CD4-positive, alpha-beta memory T cell (primary cell): ENCODE results near the gene SDF4. TPM values are rescaled to one million over a fixed set of nuclear protein-coding genes. Genes with fewer than 3 reads are reported as not detected.

Experiments used
- CTCF ChIA-PET: fragments of 350-600 bp; sonication (Branson Sonifier 250); formaldehyde crosslinking; loops from one replicate; lab custom pipeline; 2021; ENCODE audit warnings: inconsistent platforms; ENCODE audit not compliant: partially characterized antibody; lab: Charles Lee
- POLR2A ChIA-PET: fragments of 350-600 bp; sonication (Branson Sonifier 250); formaldehyde crosslinking; loops from one replicate; lab custom pipeline; 2021; ENCODE audit not compliant: partially characterized antibody; lab: Charles Lee
- DNase-seq, 5 donors: peaks; one replicate each; pipeline versions ENCODE4 v3.0.0 to v3.0.0-alpha.2; 2020 to 2022; ENCODE audit warnings: mixed read lengths in 1 of 5
- H3K27ac ChIP-seq: one replicate; pipeline ENCODE4 v1.7.0; 2013; ENCODE audit warnings: low read depth, low read length
- H3K27me3 ChIP-seq: 2 replicates; pipeline ENCODE4 v1.7.0; 2013; ENCODE audit warnings: mild to moderate bottlenecking, low read length, moderate library complexity; ENCODE audit not compliant: insufficient read depth
- H3K36me3 ChIP-seq: 2 replicates; pipeline ENCODE4 v1.7.0; 2013; ENCODE audit warnings: mild to moderate bottlenecking, low read length, moderate library complexity; ENCODE audit not compliant: insufficient read depth
- H3K4me1 ChIP-seq: 2 replicates; pipeline ENCODE4 v1.7.0; 2013; ENCODE audit warnings: mild to moderate bottlenecking, low read length, moderate library complexity; ENCODE audit not compliant: insufficient read depth
- H3K4me3 ChIP-seq, 2 donors: one replicate each; pipeline ENCODE4 v1.7.0; 2013; ENCODE audit warnings: low read length in 2 of 2, mild to moderate bottlenecking in 1 of 2
- H3K9me3 ChIP-seq, 2 donors: one replicate each; pipeline ENCODE4 v1.7.0; 2013; ENCODE audit warnings: low read length in 2 of 2, control low read depth in 1 of 2; ENCODE audit not compliant: control insufficient read depth in 1 of 2
- H3K27ac Mint-ChIP-seq, 7 donors: one replicate each; pipeline ENCODE4 v1.8.0; 2020 to 2021; ENCODE audit warnings: mixed read lengths in 7 of 7, mild to moderate bottlenecking in 6 of 7, inconsistent platforms in 3 of 7, moderate library complexity in 3 of 7
- H3K27me3 Mint-ChIP-seq, 2 donors: one replicate each; pipeline ENCODE4 v1.8.0; 2020 to 2021; ENCODE audit warnings: mixed read lengths in 2 of 2
- H3K36me3 Mint-ChIP-seq, 2 donors: one replicate each; pipeline ENCODE4 v1.8.0; 2020 to 2021; ENCODE audit warnings: mixed read lengths in 2 of 2, inconsistent platforms in 1 of 2, mild to moderate bottlenecking in 1 of 2
- H3K4me1 Mint-ChIP-seq, 4 donors: one replicate each; pipeline ENCODE4 v1.8.0; 2020 to 2021; ENCODE audit warnings: mixed read lengths in 4 of 4, mild to moderate bottlenecking in 1 of 4
- H3K4me3 Mint-ChIP-seq, 8 donors: one replicate each; pipeline ENCODE4 v1.8.0; 2020 to 2021; ENCODE audit warnings: mixed read lengths in 8 of 8, mild to moderate bottlenecking in 7 of 8, moderate library complexity in 6 of 8, inconsistent platforms in 3 of 8
- H3K9me3 Mint-ChIP-seq, 8 donors: one replicate each; pipeline ENCODE4 v1.8.0; 2020 to 2021; ENCODE audit warnings: mixed read lengths in 8 of 8, mild to moderate bottlenecking in 5 of 8, inconsistent platforms in 3 of 8, moderate library complexity in 1 of 8
- intact Hi-C: fragments of 100-400 bp; cut with micrococcal nuclease; formaldehyde crosslinking; loops from one replicate; pipeline ENCODE4 v1.15.1; 2023
- polyA plus RNA-seq, 2 donors: library from polyadenylated mRNA; unstranded; fragments of 300-500 nt; fragmentation: Illumina TruSeq; gene quantifications; one replicate each; pipeline ENCODE4 v1.2.3, GENCODE V29; 2021
- total RNA-seq, 2 experiments: library from RNA; stranded (reverse); gene quantifications; one replicate each; pipeline ENCODE4 v1.2.3, GENCODE V29; 2021

SDF4 gene
- total and polyA plus RNA-seq, 4 experiments from 2014 or later: 97.4 to 138 (median 116) TPM

- Mint-ChIP-seq H3K27me3 (no peaks in the 10 kb centered on the region), H3K9me3 (no peaks in the 10 kb centered on the region), H3K27ac (no peak within 1 kb of the TSS), H3K36me3 (peaks cover 0 to 2% of the 10 kb centered on the region in 2 donors), H3K4me3 (no peak within 1 kb of the TSS), H3K4me1 (peaks cover 4 to 17% (median 9%) of the 10 kb centered on the region in 4 donors)
- intact Hi-C loops: no loop called here
- H3K4me3 ChIP-seq: no peak within 1 kb of the TSS
- peak in 1 of 5 donors; percentile 21 for DNase-seq
- ChIA-PET POLR2A (no interaction called here), CTCF (no interaction called here)
- peaks cover 15% of the 10 kb centered on the region for H3K4me1 ChIP-seq
- H3K9me3 ChIP-seq: no peaks in the 10 kb centered on the region
- H3K36me3 ChIP-seq: no peaks in the 10 kb centered on the region
- peaks cover 4% of the 10 kb centered on the region for H3K27me3 ChIP-seq
- no peak within 1 kb of the TSS for H3K27ac ChIP-seq
Measured at GRCh38 chr1:1246577-1247340, 15.0 kb upstream of the SDF4 start, which contains the start of gene C1QTNF12. Gene C1QTNF12, minus strand, starts transcription at chr1:1246722. Its CDS starts 32 bp downstream, at chr1:1246690.

GRCh38 chr1:1245817-1246576, 14.2 kb upstream of the SDF4 start:
- peaks cover 2 to 15% (median 7%) of the 10 kb centered on the region in 4 donors for H3K4me1 Mint-ChIP-seq
- H3K27me3 ChIP-seq: peaks cover 4% of the 10 kb centered on the region
- H3K4me3 Mint-ChIP-seq: no peak overlapping the region
- H3K27me3 Mint-ChIP-seq: no peaks in the 10 kb centered on the region
- H3K27ac ChIP-seq: no peak overlapping the region
- H3K4me3 ChIP-seq: no peak overlapping the region
- no peaks in the 10 kb centered on the region for H3K36me3 ChIP-seq
- peaks cover 9% of the 10 kb centered on the region for H3K4me1 ChIP-seq
- intact Hi-C loops: no loop called here
- no peak overlapping the region for H3K27ac Mint-ChIP-seq
- H3K9me3 ChIP-seq: no peaks in the 10 kb centered on the region
- peaks cover 0 to 1% of the 10 kb centered on the region in 2 donors for H3K36me3 Mint-ChIP-seq
- CTCF ChIA-PET: no interaction called here
- POLR2A ChIA-PET: no interaction called here
- no peaks in the 10 kb centered on the region for H3K9me3 Mint-ChIP-seq
- DNase-seq: peak in 1 of 5 donors; percentile 16

GRCh38 chr1:1245178-1245816, 13.5 kb upstream of the SDF4 start:
- intact Hi-C loops: no loop called here
- H3K4me3 Mint-ChIP-seq: no peak overlapping the region

GRCh38 chr1:1244192-1244811, 12.5 kb upstream of the SDF4 start:
- H3K4me3 ChIP-seq: no peak overlapping the region
- H3K4me1 ChIP-seq: no peaks in the 10 kb centered on the region
- H3K27me3 ChIP-seq: peaks cover 4% of the 10 kb centered on the region
- peak in 1 of 5 donors; percentile 29 for DNase-seq
- ChIA-PET POLR2A (no interaction called here), CTCF (no interaction called here)
- intact Hi-C loops: no loop called here
- Mint-ChIP-seq H3K36me3 (no peaks in the 10 kb centered on the region), H3K4me3 (no peak overlapping the region), H3K9me3 (no peaks in the 10 kb centered on the region), H3K4me1 (no peaks in the 10 kb centered on the region), H3K27ac (no peak overlapping the region), H3K27me3 (no peaks in the 10 kb centered on the region)
- H3K36me3 ChIP-seq: no peaks in the 10 kb centered on the region
- H3K27ac ChIP-seq: no peak overlapping the region
- H3K9me3 ChIP-seq: no peaks in the 10 kb centered on the region

More at GRCh38 chr1:1245178-1245816, 13.5 kb upstream of the SDF4 start:
- H3K27ac ChIP-seq: no peak overlapping the region
- peaks cover 0 to 9% (median 2%) of the 10 kb centered on the region in 4 donors for H3K4me1 Mint-ChIP-seq
- peaks cover 4% of the 10 kb centered on the region for H3K27me3 ChIP-seq
- no peaks in the 10 kb centered on the region for H3K36me3 Mint-ChIP-seq
- no peaks in the 10 kb centered on the region for H3K27me3 Mint-ChIP-seq
- H3K4me1 ChIP-seq: peaks cover 2% of the 10 kb centered on the region
- H3K4me3 ChIP-seq: no peak overlapping the region
- H3K9me3 ChIP-seq: no peaks in the 10 kb centered on the region
- DNase-seq: peak in 1 of 5 donors; percentile 24
- ChIA-PET POLR2A (no interaction called here), CTCF (no interaction called here)
- no peaks in the 10 kb centered on the region for H3K9me3 Mint-ChIP-seq
- no peaks in the 10 kb centered on the region for H3K36me3 ChIP-seq
- no peak overlapping the region for H3K27ac Mint-ChIP-seq

- peaks cover 4% of the 10 kb centered on the region for H3K27me3 ChIP-seq
Measured at GRCh38 chr1:1243807-1244191, 12.0 kb upstream of the SDF4 start.

GRCh38 chr1:1243266-1243660, 11.5 kb upstream of the SDF4 start:
- no peak overlapping the region for H3K27ac Mint-ChIP-seq
- H3K4me3 Mint-ChIP-seq: no peak overlapping the region
- POLR2A ChIA-PET: no interaction called here

More at GRCh38 chr1:1243807-1244191, 12.0 kb upstream of the SDF4 start:
- no peak for DNase-seq
- Histone ChIP-seq H3K9me3 (no peaks in the 10 kb centered on the region), H3K4me1 (no peaks in the 10 kb centered on the region), H3K27ac (no peak overlapping the region), H3K36me3 (no peaks in the 10 kb centered on the region), H3K4me3 (no peak overlapping the region)
- H3K4me1 Mint-ChIP-seq: no peaks in the 10 kb centered on the region
- CTCF ChIA-PET: no interaction called here
- H3K4me3 Mint-ChIP-seq: no peak overlapping the region
- intact Hi-C loops: no loop called here
- no peaks in the 10 kb centered on the region for H3K9me3 Mint-ChIP-seq
- H3K36me3 Mint-ChIP-seq: no peaks in the 10 kb centered on the region
- H3K27me3 Mint-ChIP-seq: no peaks in the 10 kb centered on the region
- POLR2A ChIA-PET: no interaction called here
- H3K27ac Mint-ChIP-seq: no peak overlapping the region

More at GRCh38 chr1:1243266-1243660, 11.5 kb upstream of the SDF4 start:
- H3K27me3 Mint-ChIP-seq: no peaks in the 10 kb centered on the region
- peaks cover 4% of the 10 kb centered on the region for H3K27me3 ChIP-seq
- DNase-seq: no peak
- CTCF ChIA-PET: no interaction called here
- no peak overlapping the region for H3K4me3 ChIP-seq
- no peaks in the 10 kb centered on the region for H3K9me3 Mint-ChIP-seq
- intact Hi-C loops: no loop called here
- H3K4me1 ChIP-seq: no peaks in the 10 kb centered on the region
- no peaks in the 10 kb centered on the region for H3K9me3 ChIP-seq
- no peaks in the 10 kb centered on the region for H3K4me1 Mint-ChIP-seq
- H3K27ac ChIP-seq: no peak overlapping the region
- H3K36me3 ChIP-seq: no peaks in the 10 kb centered on the region
- H3K36me3 Mint-ChIP-seq: no peaks in the 10 kb centered on the region
